Cardiac fibroblast (primary cell): Measurements from ENCODE around the gene DNAH7.

Experiments used
- DNase-seq, 2 donors: peaks; one replicate each; pipeline versions ENCODE4 v3.0.0 to v3.0.0-alpha.2; 2010; ENCODE audit warnings: low read depth in 2 of 2
- H3K4me3 ChIP-seq, 2 donors: replicated peaks in 1 of 2; 1 replicate in 1 of 2; 2 replicates in 1 of 2; pipeline ENCODE4 v1.5.1; 2011; ENCODE audit warnings: low read depth in 2 of 2, low read length in 2 of 2, mild to moderate bottlenecking in 2 of 2, moderate library complexity in 1 of 2
- CTCF ChIP-seq: IDR thresholded peaks from one replicate; pipeline ENCODE4 v1.5.1; 2011; ENCODE audit warnings: low read depth, mild to moderate bottlenecking, low read length, inconsistent platforms

Gene DNAH7

DNA sequence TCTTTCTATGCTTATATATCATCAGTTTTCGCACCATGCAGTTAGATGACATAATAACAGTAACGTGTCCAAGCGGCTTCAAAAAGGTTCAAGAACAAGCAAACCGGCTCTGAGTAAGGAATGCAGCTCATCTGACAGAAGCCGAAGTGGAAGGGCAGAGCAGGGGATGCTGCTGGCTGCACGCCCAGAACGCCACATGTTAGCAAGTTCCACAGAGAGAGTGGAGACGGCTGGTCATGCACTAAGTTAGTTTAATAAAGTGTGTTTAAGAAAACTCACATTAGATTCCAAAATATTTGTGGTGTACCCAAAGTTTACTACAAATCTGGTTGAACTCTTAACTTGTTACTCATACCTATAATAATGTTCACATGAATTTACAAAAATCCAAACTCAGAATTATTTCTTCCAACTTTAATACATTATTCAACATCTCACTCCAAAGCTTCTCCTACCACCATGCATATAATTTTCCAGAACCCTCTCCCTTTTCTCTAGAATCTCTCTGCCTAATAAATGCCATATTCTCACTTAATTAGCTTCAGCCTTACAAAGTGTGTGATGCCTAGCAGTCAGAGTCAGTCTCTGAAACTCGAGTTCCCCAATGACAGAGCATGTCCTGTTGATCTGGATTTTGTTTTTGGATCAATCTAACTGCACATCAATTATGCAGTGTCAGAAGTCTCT, 170.0 kb downstream of the DNAH7 start:
- no peak overlapping the region for H3K4me3 ChIP-seq
- DNase-seq: peak; percentile 96
- no peak for TF ChIP-seq CTCF

DNA sequence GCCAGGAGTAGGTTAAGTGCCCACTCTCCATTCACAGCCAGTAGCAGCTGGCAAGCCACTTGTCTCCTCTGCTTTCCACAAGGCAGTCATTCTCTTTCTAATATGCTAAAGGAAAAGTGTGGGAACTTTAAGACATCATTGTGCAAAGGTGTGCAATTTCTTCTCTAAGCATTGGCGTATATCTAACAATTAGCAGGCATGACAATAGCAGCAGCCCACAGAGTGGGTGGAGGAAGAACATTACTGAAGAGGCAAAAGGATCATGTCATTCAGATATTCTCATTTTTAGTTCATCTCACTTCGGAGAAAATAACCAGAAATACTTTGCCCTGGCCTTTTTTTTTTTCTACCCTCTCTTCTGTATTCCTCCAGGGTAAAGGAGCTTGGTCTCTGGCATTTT, 177.6 kb downstream of the DNAH7 start:
- TF ChIP-seq CTCF: no peak
- no peak for DNase-seq
- H3K4me3 ChIP-seq: no peak overlapping the region

DNA sequence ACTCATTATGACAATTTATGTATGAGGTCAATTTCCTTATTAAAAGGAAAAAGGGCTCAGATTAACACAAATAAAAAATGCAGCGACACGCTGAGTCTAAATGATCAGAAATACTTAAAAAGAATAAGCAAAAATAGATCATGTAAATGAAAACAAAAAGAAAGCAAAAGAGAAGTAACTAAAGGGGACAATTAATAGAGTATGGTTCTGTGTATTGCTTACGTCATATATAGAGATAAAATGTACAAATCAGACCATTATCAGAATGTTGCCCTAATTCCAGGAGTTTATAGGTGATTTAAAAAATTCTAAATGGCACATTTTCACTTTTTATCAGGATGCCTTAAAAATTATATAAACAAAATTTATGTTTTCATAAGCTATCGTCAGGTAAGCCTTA, 189.5 kb downstream of the DNAH7 start:
- H3K4me3 ChIP-seq: no peak overlapping the region
- TF ChIP-seq CTCF: no peak
- no peak for DNase-seq

- DNase-seq: peak in 1 of 2 donors; percentile 67
- TF ChIP-seq CTCF: no peak
- H3K4me3 ChIP-seq: no peak overlapping the region
Measured at GRCh38 chr2:195871326-195871725, 197.3 kb downstream of the DNAH7 start.

GRCh38 chr2:195864316-195864715, 204.3 kb downstream of the DNAH7 start:
- no peak for DNase-seq
- TF ChIP-seq CTCF: no peak
- no peak overlapping the region for H3K4me3 ChIP-seq

GRCh38 chr2:195863564-195863963, 205.1 kb downstream of the DNAH7 start:
- TF ChIP-seq CTCF: no peak
- no peak overlapping the region for H3K4me3 ChIP-seq
- no peak for DNase-seq

GRCh38 chr2:195863121-195863520, 205.5 kb downstream of the DNAH7 start:
- DNase-seq: no peak
- H3K4me3 ChIP-seq: no peak overlapping the region
- TF ChIP-seq CTCF: no peak
